ENCODE measurements around the gene SMG1.
"Not testable (repeated sequence)": the region's sequence is repeated elsewhere in the genome, so short reads cannot be mapped to it uniquely, and the experiment has no call there.

GRCh38 chr16:18884456-18884855 is 41.8 kb downstream of the SMG1 start:
- TF ChIP-seq, protein P1, sequence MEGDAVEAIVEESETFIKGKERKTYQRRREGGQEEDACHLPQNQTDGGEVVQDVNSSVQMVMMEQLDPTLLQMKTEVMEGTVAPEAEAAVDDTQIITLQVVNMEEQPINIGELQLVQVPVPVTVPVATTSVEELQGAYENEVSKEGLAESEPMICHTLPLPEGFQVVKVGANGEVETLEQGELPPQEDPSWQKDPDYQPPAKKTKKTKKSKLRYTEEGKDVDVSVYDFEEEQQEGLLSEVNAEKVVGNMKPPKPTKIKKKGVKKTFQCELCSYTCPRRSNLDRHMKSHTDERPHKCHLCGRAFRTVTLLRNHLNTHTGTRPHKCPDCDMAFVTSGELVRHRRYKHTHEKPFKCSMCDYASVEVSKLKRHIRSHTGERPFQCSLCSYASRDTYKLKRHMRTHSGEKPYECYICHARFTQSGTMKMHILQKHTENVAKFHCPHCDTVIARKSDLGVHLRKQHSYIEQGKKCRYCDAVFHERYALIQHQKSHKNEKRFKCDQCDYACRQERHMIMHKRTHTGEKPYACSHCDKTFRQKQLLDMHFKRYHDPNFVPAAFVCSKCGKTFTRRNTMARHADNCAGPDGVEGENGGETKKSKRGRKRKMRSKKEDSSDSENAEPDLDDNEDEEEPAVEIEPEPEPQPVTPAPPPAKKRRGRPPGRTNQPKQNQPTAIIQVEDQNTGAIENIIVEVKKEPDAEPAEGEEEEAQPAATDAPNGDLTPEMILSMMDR (conservative IDR thresholded peaks at IDR 0.05), result not testable (repeated sequence)
- TF ChIP-seq EZH2 (IDR thresholded peaks at IDR 0.05; ENCODE audit: low read depth), result not testable (repeated sequence)

Measured in PC-9 (cell line).